Measurements from ENCODE around the gene PLCB1.
"Not testable (repeated sequence)": the region's sequence is repeated elsewhere in the genome, so short reads cannot be mapped to it uniquely, and the experiment has no call there.

PLCB1 gene

GRCh38 chr20:8627340-8628004, 495.4 kb downstream of the PLCB1 start:
- DNase-seq = no peak

GRCh38 chr20:8631271-8631670, 499.2 kb downstream of the PLCB1 start:
- DNase-seq = no peak

- peak; percentile 48 for DNase-seq
Observed at GRCh38 chr20:8633366-8633765, 501.3 kb downstream of the PLCB1 start.

GRCh38 chr20:8635048-8635572, 503.0 kb downstream of the PLCB1 start:
- DNase-seq = no peak

GRCh38 chr20:8635837-8636236, 503.8 kb downstream of the PLCB1 start:
- no peak for DNase-seq

- DNase-seq = no peak
Observed at GRCh38 chr20:8639112-8639778, 507.2 kb downstream of the PLCB1 start.

GRCh38 chr20:8640461-8640860, 508.4 kb downstream of the PLCB1 start:
- peak; percentile 42 for DNase-seq

GRCh38 chr20:8642247-8642646, 510.2 kb downstream of the PLCB1 start:
- no peak for DNase-seq

GRCh38 chr20:8644468-8644867, 512.4 kb downstream of the PLCB1 start:
- DNase-seq = not testable (repeated sequence)

GRCh38 chr20:8645326-8645725, 513.3 kb downstream of the PLCB1 start:
- DNase-seq = no peak

- DNase-seq = peak; percentile 73
Observed at GRCh38 chr20:8646033-8646441, 514.0 kb downstream of the PLCB1 start.

- peak; percentile 91 for DNase-seq
Observed at GRCh38 chr20:8646716-8647115, 514.6 kb downstream of the PLCB1 start.

GRCh38 chr20:8647961-8648441, 515.9 kb downstream of the PLCB1 start:
- DNase-seq = no peak

GRCh38 chr20:8648466-8648865, 516.4 kb downstream of the PLCB1 start:
- no peak for DNase-seq

- peak; percentile 48 for DNase-seq
Observed at GRCh38 chr20:8652396-8652795, 520.3 kb downstream of the PLCB1 start.

GRCh38 chr20:8654486-8654885, 522.4 kb downstream of the PLCB1 start:
- DNase-seq = no peak

- DNase-seq = no peak
Observed at GRCh38 chr20:8656335-8656734, 524.3 kb downstream of the PLCB1 start.

GRCh38 chr20:8657664-8658063, 525.6 kb downstream of the PLCB1 start:
- DNase-seq = no peak

GRCh38 chr20:8658103-8658502, 526.0 kb downstream of the PLCB1 start:
- DNase-seq = no peak

- no peak for DNase-seq
Observed at GRCh38 chr20:8661229-8661952, 529.3 kb downstream of the PLCB1 start.

GRCh38 chr20:8662433-8662954, 530.4 kb downstream of the PLCB1 start:
- DNase-seq = no peak

GRCh38 chr20:8663424-8663823, 531.4 kb downstream of the PLCB1 start:
- DNase-seq = no peak

GRCh38 chr20:8664778-8665177, 532.7 kb downstream of the PLCB1 start:
- DNase-seq = no peak

All from fibroblast of skin of abdomen (primary cell).